A673 (cell line): ENCODE measurements around the gene NF1. TPM values are rescaled to one million over a fixed set of nuclear protein-coding genes. Genes with fewer than 3 reads are reported as not detected.
"Not testable (repeated sequence)": the region's sequence is repeated elsewhere in the genome, so short reads cannot be mapped to it uniquely, and the experiment has no call there.

Experiments used
- BruUV-seq: library from RNA; stranded (reverse); fragments of 400-500 nt; replicated peaks from 2 replicates; lab custom pipeline; 2021; lab: Mats Ljungman, UMichigan
- CTCF ChIA-PET: fragments of 300-600 bp; sonication (Branson Sonifier 250); formaldehyde crosslinking; loops from one replicate; lab custom pipeline; 2022; ENCODE audit warnings: antibody characterized with exemption; lab: Charles Lee
- POLR2A ChIA-PET: fragments of 300-600 bp; sonication (Branson Sonifier 250); formaldehyde crosslinking; loops from one replicate; lab custom pipeline; 2022; ENCODE audit warnings: antibody characterized with exemption; ENCODE audit not compliant: low non-redundant PET; lab: Charles Lee
- DNase-seq: peaks from one replicate; pipeline ENCODE4 v3.0.0-alpha.2; 2015; ENCODE audit warnings: low spot score
- H3K27ac ChIP-seq: fragments of 200-600 bp; sonication (generic); 2 replicates; pipeline ENCODE4 v1.5.1; 2016; ENCODE audit warnings: mixed run types, low read depth, mild to moderate bottlenecking, mixed read lengths, antibody characterized with exemption, low read length; ENCODE audit not compliant: poor library complexity, severe bottlenecking
- H3K27me3 ChIP-seq: fragments of 200-600 bp; sonication (generic); replicated peaks from 2 replicates; pipeline ENCODE4 v1.6.1; 2017; ENCODE audit warnings: mixed run types, low read depth, mild to moderate bottlenecking, mixed read lengths, antibody characterized with exemption, low read length; ENCODE audit not compliant: insufficient read depth, poor library complexity
- H3K36me3 ChIP-seq: fragments of 200-600 bp; sonication (generic); 2 replicates; pipeline ENCODE4 v1.6.1; 2016; ENCODE audit warnings: mixed run types, mild to moderate bottlenecking, mixed read lengths, antibody characterized with exemption, low read length; ENCODE audit not compliant: insufficient read depth, poor library complexity, severe bottlenecking
- H3K4me1 ChIP-seq: fragments of 200-600 bp; sonication (generic); 2 replicates; pipeline ENCODE4 v1.6.1; 2017; ENCODE audit warnings: mixed run types, mild to moderate bottlenecking, mixed read lengths, antibody characterized with exemption, low read length; ENCODE audit not compliant: insufficient read depth, poor library complexity, severe bottlenecking
- H3K4me3 ChIP-seq: fragments of 200-600 bp; sonication (generic); 2 replicates; pipeline ENCODE4 v1.5.1; 2016; ENCODE audit warnings: low read depth, mixed run types, mild to moderate bottlenecking, mixed read lengths, low read length; ENCODE audit not compliant: poor library complexity, severe bottlenecking
- H3K9me3 ChIP-seq: fragments of 200-600 bp; sonication (generic); 2 replicates; pipeline ENCODE4 v1.6.1; 2016; ENCODE audit warnings: mixed run types, low read depth, mild to moderate bottlenecking, mixed read lengths, antibody characterized with exemption, low read length; ENCODE audit not compliant: poor library complexity, severe bottlenecking
- EZH2 ChIP-seq: fragments of 200-600 bp; sonication (generic); IDR thresholded peaks from 2 replicates; pipeline ENCODE4 v1.6.1; 2017; ENCODE audit warnings: borderline replicate concordance, low read depth, mild to moderate bottlenecking, mixed read lengths, antibody characterized with exemption, low read length; ENCODE audit not compliant: poor library complexity, severe bottlenecking
- intact Hi-C: fragments of 100-400 bp; cut with micrococcal nuclease; formaldehyde crosslinking; loops from one replicate; pipeline ENCODE4 v1.10.0; 2022; ENCODE audit not compliant: unreplicated experiment
- total RNA-seq: library from RNA; stranded (reverse); gene quantifications from 2 replicates; pipeline ENCODE4 v1.2.3, GENCODE V29; 2021
- TF ChIP-seq, protein P1 (sequence below): fragments of 300-800, 200-600 bp; sonication (generic); conservative IDR thresholded peaks from 2 replicates; pipeline ENCODE4 v1.5.1; 2017; ENCODE audit warnings: low read depth, mild to moderate bottlenecking, antibody characterized with exemption, low read length, moderate library complexity, mixed read lengths

The NF1 gene
- total RNA-seq, 1 experiment from 2014 or later, result 32.1 TPM

DNA sequence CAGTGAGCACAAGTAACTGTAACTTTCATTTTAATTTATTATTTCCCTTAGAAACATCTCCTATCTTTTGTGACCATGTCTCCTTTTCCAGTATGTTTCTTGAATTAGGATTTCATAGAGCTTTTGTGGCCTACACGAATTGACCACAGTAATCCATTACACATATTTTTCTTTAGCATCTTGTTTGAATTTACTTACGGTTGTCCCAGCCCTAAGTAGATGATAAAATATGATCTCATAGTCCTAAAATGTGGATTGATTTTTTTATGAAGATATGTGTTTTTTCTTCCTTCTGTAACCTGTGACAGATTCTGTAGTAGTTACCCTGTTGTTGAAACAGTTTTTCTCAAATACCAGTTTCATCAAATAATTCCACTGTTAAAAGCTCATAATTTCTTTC lies 61.5 kb downstream of the NF1 start:
- H3K36me3 ChIP-seq, result no peaks in the 10 kb centered on the region
- H3K27me3 ChIP-seq, result no peaks in the 10 kb centered on the region
- intact Hi-C loops, result no loop called here
- POLR2A ChIA-PET, result no interaction called here
- no peak overlapping the region for H3K4me3 ChIP-seq
- no peak for DNase-seq
- BruUV-seq, result no TSS peak
- TF ChIP-seq, protein P1, sequence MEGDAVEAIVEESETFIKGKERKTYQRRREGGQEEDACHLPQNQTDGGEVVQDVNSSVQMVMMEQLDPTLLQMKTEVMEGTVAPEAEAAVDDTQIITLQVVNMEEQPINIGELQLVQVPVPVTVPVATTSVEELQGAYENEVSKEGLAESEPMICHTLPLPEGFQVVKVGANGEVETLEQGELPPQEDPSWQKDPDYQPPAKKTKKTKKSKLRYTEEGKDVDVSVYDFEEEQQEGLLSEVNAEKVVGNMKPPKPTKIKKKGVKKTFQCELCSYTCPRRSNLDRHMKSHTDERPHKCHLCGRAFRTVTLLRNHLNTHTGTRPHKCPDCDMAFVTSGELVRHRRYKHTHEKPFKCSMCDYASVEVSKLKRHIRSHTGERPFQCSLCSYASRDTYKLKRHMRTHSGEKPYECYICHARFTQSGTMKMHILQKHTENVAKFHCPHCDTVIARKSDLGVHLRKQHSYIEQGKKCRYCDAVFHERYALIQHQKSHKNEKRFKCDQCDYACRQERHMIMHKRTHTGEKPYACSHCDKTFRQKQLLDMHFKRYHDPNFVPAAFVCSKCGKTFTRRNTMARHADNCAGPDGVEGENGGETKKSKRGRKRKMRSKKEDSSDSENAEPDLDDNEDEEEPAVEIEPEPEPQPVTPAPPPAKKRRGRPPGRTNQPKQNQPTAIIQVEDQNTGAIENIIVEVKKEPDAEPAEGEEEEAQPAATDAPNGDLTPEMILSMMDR, result no peak
- TF ChIP-seq EZH2, result no peak
- CTCF ChIA-PET, result no interaction called here
- H3K4me1 ChIP-seq, result no peaks in the 10 kb centered on the region
- no peaks in the 10 kb centered on the region for H3K9me3 ChIP-seq
- no peak overlapping the region for H3K27ac ChIP-seq

DNA sequence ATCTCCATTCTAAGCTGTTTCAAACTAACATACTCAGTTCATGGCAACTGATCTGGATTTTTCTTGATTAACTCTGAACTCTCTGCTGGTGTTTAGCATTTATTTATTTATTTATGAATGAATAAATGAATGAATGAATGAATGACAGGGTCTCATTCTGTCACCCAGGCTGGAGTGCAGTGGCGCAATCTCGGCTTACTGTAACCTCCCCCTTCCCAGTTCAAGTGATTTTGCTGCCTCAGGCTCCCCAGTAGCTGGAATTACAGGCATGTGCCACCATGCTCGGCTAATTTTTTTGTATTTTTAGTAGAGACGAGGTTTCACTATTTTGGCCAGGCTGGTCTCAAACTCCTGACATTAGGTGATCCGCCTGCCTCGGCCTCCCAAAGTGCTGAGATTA lies 62.1 kb downstream of the NF1 start:
- POLR2A ChIA-PET, H3K36me3 ChIP-seq, CTCF ChIA-PET, DNase-seq, H3K27ac ChIP-seq, H3K4me3 ChIP-seq, H3K27me3 ChIP-seq, BruUV-seq, H3K9me3 ChIP-seq, intact Hi-C loops, H3K4me1 ChIP-seq: not testable (repeated sequence)

DNA sequence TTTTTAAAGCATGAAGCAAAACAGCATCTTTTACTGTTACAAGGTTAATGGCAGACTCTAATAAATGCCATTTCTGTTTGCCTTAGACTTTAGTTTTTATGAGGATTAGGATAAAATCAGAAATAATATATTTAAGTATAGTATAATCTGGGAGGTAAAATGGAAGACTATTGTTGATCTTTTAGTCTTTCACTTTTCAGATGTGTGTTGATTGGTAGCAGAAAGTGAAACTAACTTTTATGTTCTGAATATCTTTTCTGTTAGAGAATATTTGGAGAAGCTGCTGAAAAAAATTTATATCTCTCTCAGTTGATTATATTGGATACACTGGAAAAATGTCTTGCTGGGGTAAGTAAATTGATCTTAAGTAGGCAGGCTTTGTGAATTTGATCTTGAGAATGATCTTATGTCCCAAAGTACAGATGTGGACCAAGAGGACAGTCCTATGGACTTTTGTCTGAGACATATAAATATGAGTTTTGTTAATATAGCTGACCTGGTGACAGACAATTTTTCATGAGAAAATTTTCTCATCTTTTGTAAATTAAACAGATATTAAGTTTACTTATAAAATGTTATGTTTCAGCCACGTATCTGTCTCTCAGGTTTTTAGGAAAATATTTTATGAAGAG lies 64.1 kb downstream of the NF1 start:
- TF ChIP-seq EZH2, result no peak
- TF ChIP-seq, protein P1, result no peak
- intact Hi-C loops, result no loop called here
- H3K36me3 ChIP-seq, result no peaks in the 10 kb centered on the region
- H3K27ac ChIP-seq, result no peak overlapping the region
- no peak overlapping the region for H3K4me3 ChIP-seq
- H3K27me3 ChIP-seq, result no peaks in the 10 kb centered on the region
- no peaks in the 10 kb centered on the region for H3K9me3 ChIP-seq
- H3K4me1 ChIP-seq, result no peaks in the 10 kb centered on the region
- no peak for DNase-seq
- CTCF ChIA-PET, result no interaction called here
- POLR2A ChIA-PET, result no interaction called here
- no TSS peak for BruUV-seq

DNA sequence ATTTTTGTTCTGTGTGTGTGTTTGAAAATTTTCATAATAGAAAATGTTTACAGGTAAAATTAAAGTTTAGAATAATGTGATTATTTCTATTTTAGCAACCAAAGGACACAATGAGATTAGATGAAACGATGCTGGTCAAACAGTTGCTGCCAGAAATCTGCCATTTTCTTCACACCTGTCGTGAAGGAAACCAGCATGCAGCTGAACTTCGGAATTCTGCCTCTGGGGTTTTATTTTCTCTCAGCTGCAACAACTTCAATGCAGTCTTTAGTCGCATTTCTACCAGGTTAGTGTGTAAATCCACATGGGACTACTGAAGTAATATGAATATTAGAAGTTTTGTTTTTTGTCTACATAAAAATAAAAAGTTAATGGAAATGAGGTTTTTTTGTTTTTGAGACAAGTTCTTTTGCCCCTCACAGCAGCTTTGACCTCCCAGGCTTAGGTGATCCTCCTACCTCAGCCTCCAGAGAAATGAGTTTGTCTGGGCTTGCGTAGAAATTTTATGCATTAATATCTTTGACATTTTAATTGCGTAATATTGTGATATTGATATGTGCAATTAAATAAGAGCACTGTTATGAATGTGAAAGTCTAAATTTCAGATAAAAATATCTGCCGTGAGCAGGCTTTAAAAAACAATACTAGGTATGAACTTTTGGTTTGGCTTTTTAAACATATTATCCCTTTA lies 68.5 kb downstream of the NF1 start:
- BruUV-seq, result no TSS peak
- ChIA-PET CTCF (no interaction called here), POLR2A (no interaction called here)
- no peaks in the 10 kb centered on the region for H3K36me3 ChIP-seq
- no peak for DNase-seq
- no peaks in the 10 kb centered on the region for H3K27me3 ChIP-seq
- intact Hi-C loops, result no loop called here
- H3K4me3 ChIP-seq, result no peak overlapping the region
- H3K27ac ChIP-seq, result no peak overlapping the region
- no peak for TF ChIP-seq EZH2
- TF ChIP-seq, protein P1, result no peak
- H3K4me1 ChIP-seq, result no peaks in the 10 kb centered on the region
- no peaks in the 10 kb centered on the region for H3K9me3 ChIP-seq
